Epithelial cell of esophagus (primary cell): ENCODE results near the gene PAGE4.

Source experiments
- DNase-seq: peaks from one replicate; pipeline ENCODE4 v3.0.0; 2010; ENCODE audit warnings: low read depth
- H3K4me3 ChIP-seq: 2 replicates; pipeline ENCODE4 v1.5.1; 2011; ENCODE audit warnings: mild to moderate bottlenecking, low read length, control low read depth
- CTCF ChIP-seq: IDR thresholded peaks from 2 replicates; pipeline ENCODE4 v1.5.1; 2011; ENCODE audit warnings: low read depth, mild to moderate bottlenecking, low read length, control low read depth, inconsistent platforms; ENCODE audit not compliant: insufficient read depth; ENCODE audit errors: missing control alignments

PAGE4 gene, protein sequence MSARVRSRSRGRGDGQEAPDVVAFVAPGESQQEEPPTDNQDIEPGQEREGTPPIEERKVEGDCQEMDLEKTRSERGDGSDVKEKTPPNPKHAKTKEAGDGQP

GRCh38 chrX:49829016-49829415, at the start of gene PAGE4:
TSS of gene PAGE4 (plus strand) at chrX:49829303. CDS start at chrX:49830429, 1,126 bp downstream.
- H3K4me3 ChIP-seq: no peak within 1 kb of the TSS
- TF ChIP-seq CTCF: no peak
- DNase-seq: no peak

DNA sequence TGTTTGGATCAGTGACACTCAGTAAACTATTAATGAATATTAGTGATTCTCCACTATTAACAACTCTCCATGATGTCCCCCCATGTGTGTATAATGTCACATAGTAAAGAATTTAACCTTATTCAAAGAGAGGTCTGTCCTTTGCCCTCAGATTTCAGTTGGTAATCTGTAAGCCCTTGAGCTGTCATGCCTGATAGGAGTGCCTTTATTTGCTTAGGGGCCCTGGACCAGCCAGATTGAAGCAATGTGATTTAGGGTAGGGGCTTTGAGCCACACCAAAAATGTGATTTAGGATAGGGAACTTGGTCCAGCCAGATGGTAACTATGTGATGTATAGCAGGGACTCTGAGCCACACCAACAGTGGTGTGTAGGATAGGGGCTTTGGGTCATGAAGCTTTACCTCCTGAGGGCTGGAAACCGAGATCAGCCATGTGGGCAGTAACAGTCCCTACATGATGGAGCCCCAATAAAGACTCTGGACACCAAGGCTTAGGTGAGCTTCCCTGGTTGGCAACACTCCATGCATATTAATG, 44.3 kb upstream of the PAGE4 start:
- TF ChIP-seq CTCF: no peak
- no peak for DNase-seq
- H3K4me3 ChIP-seq: no peak overlapping the region

- H3K4me3 ChIP-seq: no peak overlapping the region
- TF ChIP-seq CTCF: no peak
- DNase-seq: no peak
Observed at GRCh38 chrX:49792376-49792775, 36.7 kb upstream of the PAGE4 start.

DNA sequence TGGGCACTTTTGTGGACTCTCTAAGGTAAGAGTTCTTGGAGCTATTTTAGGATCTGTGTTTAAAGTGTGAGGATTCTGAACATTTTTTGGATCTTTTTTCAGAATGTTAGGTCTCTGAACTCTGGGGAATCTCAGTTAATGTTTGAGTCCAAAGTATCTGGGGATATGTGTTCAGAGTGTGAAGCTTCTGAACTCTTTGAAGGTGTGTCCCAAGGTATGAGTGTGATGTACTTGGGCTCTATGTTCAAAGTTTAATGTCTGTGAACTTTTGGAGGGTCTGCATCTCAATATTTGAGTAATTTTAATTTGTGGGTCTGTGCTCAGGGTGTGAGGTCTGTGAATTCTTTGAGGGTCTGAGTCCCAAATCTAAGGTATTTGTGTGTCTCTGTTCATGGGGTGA, 35.4 kb upstream of the PAGE4 start:
- H3K4me3 ChIP-seq: no peak overlapping the region
- no peak for DNase-seq
- no peak for TF ChIP-seq CTCF

DNA sequence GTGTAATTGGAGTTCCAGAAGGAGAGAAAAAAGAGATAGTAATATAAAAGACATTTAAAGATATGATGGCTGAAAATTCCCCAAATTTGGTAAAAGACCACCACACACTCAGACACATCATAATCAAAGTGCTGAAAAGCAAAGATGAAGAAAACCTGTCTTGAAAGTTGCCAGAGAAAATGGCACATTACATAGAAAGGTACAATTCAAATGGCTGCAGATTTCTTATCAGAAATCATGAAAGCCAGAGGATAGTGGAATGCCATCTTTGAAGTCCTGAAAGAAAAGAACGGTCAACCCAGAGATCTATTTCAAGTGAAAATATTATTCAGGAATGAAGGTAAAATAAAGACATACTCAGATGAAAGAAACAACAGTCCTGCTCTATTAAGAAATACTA, 29.3 kb upstream of the PAGE4 start:
- H3K4me3 ChIP-seq: no peak overlapping the region
- no peak for DNase-seq
- no peak for TF ChIP-seq CTCF

- no peak for TF ChIP-seq CTCF
- no peak for DNase-seq
- H3K4me3 ChIP-seq: no peak overlapping the region
Observed at GRCh38 chrX:49809891-49810632, 19.0 kb upstream of the PAGE4 start.

- DNase-seq: no peak
- TF ChIP-seq CTCF: no peak
- no peak overlapping the region for H3K4me3 ChIP-seq
Observed at GRCh38 chrX:49812177-49812576, 16.9 kb upstream of the PAGE4 start.
